Brain microvascular endothelial cell (primary cell): Measurements from ENCODE around the gene ABCD1.

Source experiments
- DNase-seq: peaks from one replicate; pipeline ENCODE4 v3.0.0-alpha.2; 2020
- H3K27ac ChIP-seq: fragments of 250-450 bp; sonication (Bioruptor Pico); 2 replicates; pipeline ENCODE4 v1.5.1; 2020; ENCODE audit warnings: mild to moderate bottlenecking, moderate library complexity
- H3K27me3 ChIP-seq: fragments of 250-450 bp; sonication (Bioruptor Pico); replicated peaks from 2 replicates; pipeline ENCODE4 v1.5.1; 2020; ENCODE audit warnings: mild to moderate bottlenecking
- H3K36me3 ChIP-seq: fragments of 250-450 bp; sonication (Bioruptor Pico); replicated peaks from 2 replicates; pipeline ENCODE4 v1.5.1; 2020; ENCODE audit warnings: mild to moderate bottlenecking
- H3K4me3 ChIP-seq: 2 replicates; pipeline ENCODE4 v1.5.1; 2011; ENCODE audit warnings: low read depth, mild to moderate bottlenecking, control low read depth, low read length, moderate library complexity
- in situ Hi-C: cut with HindIII; loops from 2 replicates; pipeline ENCODE4 v1.10.0; 2017; ENCODE audit warnings: low sequenced_read_pairs, low pct_ligation_motif_present
- TF ChIP-seq, protein P1 (sequence below): IDR thresholded peaks from 2 replicates; pipeline ENCODE4 v1.5.1; 2011; ENCODE audit warnings: low read depth, mild to moderate bottlenecking, moderate library complexity, low read length, control low read depth, inconsistent platforms; ENCODE audit errors: missing control alignments

ABCD1 gene

DNA sequence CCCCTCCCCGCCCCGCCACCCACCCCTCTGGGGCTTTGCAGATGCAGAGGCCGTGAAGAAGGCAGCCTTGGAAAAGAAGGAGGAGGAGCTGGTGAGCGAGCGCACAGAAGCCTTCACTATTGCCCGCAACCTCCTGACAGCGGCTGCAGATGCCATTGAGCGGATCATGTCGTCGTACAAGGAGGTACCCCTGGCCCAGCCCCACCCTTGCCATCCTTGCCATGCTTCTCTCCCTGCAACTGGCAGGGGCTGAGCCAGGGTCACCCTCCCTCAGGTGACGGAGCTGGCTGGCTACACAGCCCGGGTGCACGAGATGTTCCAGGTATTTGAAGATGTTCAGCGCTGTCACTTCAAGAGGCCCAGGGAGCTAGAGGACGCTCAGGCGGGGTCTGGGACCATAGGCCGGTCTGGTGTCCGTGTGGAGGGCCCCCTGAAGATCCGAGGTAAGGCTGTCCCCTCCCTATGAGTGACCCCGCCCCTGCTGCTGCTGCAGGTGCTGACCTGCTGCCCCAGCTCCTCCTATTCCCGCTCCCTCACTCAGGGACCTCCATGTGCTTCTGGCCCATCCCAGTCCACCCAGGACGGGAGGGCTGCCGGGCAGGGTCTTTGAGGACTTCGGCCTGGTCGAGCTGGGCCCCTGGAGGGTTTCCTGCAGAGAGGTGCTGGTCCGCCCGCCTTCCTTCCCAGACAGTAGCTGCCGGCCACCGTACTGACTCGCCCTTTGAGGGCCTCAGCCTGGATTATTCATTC, 11.6 kb downstream of the ABCD1 start:
- Histone ChIP-seq H3K4me3 (no peak overlapping the region), H3K27ac (no peak overlapping the region), H3K36me3 (no peaks in the 10 kb centered on the region), H3K27me3 (no peaks in the 10 kb centered on the region)
- TF ChIP-seq, protein P1, sequence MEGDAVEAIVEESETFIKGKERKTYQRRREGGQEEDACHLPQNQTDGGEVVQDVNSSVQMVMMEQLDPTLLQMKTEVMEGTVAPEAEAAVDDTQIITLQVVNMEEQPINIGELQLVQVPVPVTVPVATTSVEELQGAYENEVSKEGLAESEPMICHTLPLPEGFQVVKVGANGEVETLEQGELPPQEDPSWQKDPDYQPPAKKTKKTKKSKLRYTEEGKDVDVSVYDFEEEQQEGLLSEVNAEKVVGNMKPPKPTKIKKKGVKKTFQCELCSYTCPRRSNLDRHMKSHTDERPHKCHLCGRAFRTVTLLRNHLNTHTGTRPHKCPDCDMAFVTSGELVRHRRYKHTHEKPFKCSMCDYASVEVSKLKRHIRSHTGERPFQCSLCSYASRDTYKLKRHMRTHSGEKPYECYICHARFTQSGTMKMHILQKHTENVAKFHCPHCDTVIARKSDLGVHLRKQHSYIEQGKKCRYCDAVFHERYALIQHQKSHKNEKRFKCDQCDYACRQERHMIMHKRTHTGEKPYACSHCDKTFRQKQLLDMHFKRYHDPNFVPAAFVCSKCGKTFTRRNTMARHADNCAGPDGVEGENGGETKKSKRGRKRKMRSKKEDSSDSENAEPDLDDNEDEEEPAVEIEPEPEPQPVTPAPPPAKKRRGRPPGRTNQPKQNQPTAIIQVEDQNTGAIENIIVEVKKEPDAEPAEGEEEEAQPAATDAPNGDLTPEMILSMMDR: no peak
- in situ Hi-C loops: no loop called here
- DNase-seq: no peak

DNA sequence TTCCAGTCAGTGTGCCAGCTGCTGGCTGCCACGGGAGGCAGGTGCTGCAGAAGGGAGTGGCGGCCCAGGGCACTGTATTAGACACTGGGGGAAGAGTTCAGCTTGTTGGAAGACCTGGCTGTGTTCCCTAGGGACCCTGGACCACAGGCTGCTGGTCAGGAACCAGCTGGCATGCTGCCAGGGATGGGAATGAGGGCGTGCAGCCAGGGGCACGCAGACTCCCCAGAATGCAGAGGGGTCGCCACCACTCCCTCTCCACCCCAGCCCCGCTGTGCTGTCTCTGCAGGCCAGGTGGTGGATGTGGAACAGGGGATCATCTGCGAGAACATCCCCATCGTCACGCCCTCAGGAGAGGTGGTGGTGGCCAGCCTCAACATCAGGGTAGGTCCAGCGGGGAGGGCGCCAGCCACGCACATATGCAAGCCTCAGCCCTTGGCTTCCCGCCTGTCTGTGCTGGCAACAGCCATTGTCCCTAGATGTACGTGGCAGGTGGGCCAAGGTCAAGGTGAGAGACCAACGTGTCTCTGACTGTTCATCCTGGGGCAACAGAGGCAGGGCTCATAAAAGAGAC, 12.3 kb downstream of the ABCD1 start:
- no peak overlapping the region for H3K27ac ChIP-seq
- H3K27me3 ChIP-seq: no peaks in the 10 kb centered on the region
- TF ChIP-seq, protein P1: no peak
- in situ Hi-C loops: no loop called here
- H3K36me3 ChIP-seq: no peaks in the 10 kb centered on the region
- H3K4me3 ChIP-seq: no peak overlapping the region
- no peak for DNase-seq

DNA sequence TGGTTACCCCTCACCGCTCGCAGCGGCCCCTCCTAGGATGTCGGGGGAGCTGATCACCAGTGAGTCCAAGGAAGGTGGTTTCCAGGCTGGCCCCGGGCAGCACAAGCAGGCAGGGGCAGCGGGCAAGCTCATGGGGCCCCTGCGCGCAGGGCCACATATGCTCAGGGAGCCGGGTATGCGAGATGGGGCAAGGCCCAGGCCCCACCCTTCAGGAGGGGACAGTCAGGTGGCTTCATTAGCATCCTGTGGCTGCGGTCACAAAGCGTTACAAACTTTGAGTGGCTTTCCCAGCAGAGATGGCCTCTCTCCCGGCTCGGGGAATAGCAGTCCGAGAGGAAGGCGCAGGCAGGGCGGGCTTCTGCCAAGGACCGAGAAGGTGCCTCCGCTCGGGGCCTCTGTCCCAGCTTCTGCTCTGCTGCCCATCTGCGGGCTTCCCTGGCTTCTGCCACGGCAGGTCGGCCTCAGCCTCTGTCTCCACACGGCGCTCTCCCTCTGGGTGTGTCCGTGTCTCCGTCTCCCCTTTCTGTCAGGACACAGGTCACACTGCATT, 13.5 kb downstream of the ABCD1 start:
- TF ChIP-seq, protein P1: no peak
- in situ Hi-C loops: no loop called here
- Histone ChIP-seq H3K27me3 (no peaks in the 10 kb centered on the region), H3K36me3 (no peaks in the 10 kb centered on the region), H3K4me3 (no peak overlapping the region), H3K27ac (no peak overlapping the region)
- DNase-seq: no peak

DNA sequence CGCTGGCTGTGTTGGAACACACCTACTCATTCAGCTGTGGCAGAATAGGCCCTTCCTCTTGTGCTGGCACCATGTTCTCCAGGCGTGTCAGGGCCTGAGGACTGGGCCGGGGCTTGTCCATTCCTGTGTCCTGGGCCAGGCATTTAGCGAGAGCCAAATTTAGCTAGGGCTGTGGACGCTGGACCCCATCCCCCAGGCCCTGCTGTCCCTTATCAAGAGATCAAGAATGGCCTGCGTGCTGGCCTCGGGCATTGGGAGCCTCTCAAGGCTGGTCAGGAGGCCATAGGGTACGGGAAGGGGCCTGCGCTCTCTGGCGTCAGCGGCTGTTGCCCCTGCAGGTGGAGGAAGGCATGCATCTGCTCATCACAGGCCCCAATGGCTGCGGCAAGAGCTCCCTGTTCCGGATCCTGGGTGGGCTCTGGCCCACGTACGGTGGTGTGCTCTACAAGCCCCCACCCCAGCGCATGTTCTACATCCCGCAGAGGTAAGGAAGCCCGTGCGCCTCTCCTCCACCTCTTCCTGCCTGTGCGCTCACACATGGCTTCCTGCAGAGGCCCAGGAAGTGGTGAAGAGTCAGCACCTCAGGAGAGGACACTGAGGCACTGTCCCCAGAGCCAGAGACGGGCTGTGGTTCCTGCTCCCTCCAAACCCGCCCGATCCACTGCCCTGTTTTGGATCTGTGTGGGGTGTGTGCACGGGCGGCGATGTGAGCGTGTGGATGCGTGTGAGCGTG, 15.3 kb downstream of the ABCD1 start:
- Histone ChIP-seq H3K27ac (no peak overlapping the region), H3K36me3 (no peaks in the 10 kb centered on the region), H3K27me3 (no peaks in the 10 kb centered on the region), H3K4me3 (no peak overlapping the region)
- in situ Hi-C loops: no loop called here
- TF ChIP-seq, protein P1: no peak
- no peak for DNase-seq

DNA sequence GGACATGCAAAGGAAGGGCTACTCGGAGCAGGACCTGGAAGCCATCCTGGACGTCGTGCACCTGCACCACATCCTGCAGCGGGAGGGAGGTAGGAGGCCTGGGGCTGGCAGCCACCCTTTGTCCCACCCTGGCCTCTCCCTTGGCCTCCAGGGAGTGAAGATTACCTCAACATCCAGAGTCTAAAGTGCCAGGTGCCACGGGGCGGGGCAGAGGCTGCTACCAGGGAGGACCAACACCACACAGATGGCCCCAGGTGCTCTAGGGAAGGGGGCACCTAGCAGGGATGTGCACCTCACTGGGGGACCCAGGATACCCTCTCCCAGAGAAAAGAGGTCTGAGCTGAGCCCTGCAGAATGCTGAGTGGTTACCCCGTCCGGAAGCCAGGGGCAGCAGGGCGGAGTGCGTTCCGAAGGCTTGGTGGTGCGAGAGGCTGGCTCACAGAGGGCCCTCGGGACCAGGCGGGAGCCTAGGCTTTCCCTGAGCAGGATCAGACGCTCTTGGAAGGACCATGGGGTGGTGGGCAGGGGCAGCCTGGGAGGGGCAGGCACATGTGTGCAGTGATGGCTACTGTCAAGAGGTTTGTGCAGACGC, 16.1 kb downstream of the ABCD1 start:
- Histone ChIP-seq H3K27me3 (no peaks in the 10 kb centered on the region), H3K36me3 (no peaks in the 10 kb centered on the region), H3K27ac (no peak overlapping the region), H3K4me3 (no peak overlapping the region)
- in situ Hi-C loops: no loop called here
- TF ChIP-seq, protein P1: no peak
- no peak for DNase-seq
